Activated B cell treated with CpG ODN at 0.5 μM for 24 hours (primary cell): ENCODE results near the gene HNRNPL. TPM values are rescaled to one million over a fixed set of nuclear protein-coding genes. Genes with fewer than 3 reads are reported as not detected.

Experiments used
- ATAC-seq: fragments of 200-7000 bp; cut with Tn5 transposase; one replicate; pipeline ENCODE4 v1.10.0; 2021; ENCODE audit warnings: low read depth, mild to moderate bottlenecking, moderate library complexity
- CTCF ChIA-PET: fragments of 350-600 bp; sonication (Branson Sonifier 250); formaldehyde crosslinking; loops from one replicate; lab custom pipeline; 2021; ENCODE audit warnings: antibody characterized with exemption; lab: Charles Lee
- POLR2A ChIA-PET: fragments of 350-600 bp; sonication (Branson Sonifier 250); formaldehyde crosslinking; loops from one replicate; lab custom pipeline; 2021; ENCODE audit warnings: antibody characterized with exemption; lab: Charles Lee
- DNase-seq: peaks from one replicate; pipeline ENCODE4 v3.0.0; 2022
- H3K27ac Mint-ChIP-seq: one replicate; pipeline ENCODE4 v1.8.0; 2020; ENCODE audit warnings: mixed read lengths
- H3K27me3 Mint-ChIP-seq: one replicate; pipeline ENCODE4 v1.8.0; 2021; ENCODE audit warnings: mixed read lengths
- H3K36me3 Mint-ChIP-seq: one replicate; pipeline ENCODE4 v1.8.0; 2021; ENCODE audit warnings: low read depth, mixed read lengths
- H3K4me1 Mint-ChIP-seq: one replicate; pipeline ENCODE4 v1.8.0; 2021; ENCODE audit warnings: mixed read lengths
- H3K4me3 Mint-ChIP-seq: one replicate; pipeline ENCODE4 v1.8.0; 2020; ENCODE audit warnings: mild to moderate bottlenecking, mixed read lengths
- H3K9me3 Mint-ChIP-seq: one replicate; pipeline ENCODE4 v1.8.0; 2020; ENCODE audit warnings: mixed read lengths
- CTCF ChIP-seq: fragments of 200-600 bp; IDR thresholded peaks from one replicate; pipeline ENCODE4 v1.8.0; 2022; ENCODE audit warnings: antibody characterized with exemption, mild to moderate bottlenecking
- intact Hi-C: fragments of 100-400 bp; cut with micrococcal nuclease; formaldehyde crosslinking; loops from one replicate; pipeline ENCODE4 v1.15.1; 2024
- total RNA-seq: library from RNA; stranded (reverse); gene quantifications from 2 replicates; pipeline ENCODE4 v1.2.3, GENCODE V29; 2022

HNRNPL gene
- total RNA-seq, result 528 and 546 TPM in 2 replicates

DNA sequence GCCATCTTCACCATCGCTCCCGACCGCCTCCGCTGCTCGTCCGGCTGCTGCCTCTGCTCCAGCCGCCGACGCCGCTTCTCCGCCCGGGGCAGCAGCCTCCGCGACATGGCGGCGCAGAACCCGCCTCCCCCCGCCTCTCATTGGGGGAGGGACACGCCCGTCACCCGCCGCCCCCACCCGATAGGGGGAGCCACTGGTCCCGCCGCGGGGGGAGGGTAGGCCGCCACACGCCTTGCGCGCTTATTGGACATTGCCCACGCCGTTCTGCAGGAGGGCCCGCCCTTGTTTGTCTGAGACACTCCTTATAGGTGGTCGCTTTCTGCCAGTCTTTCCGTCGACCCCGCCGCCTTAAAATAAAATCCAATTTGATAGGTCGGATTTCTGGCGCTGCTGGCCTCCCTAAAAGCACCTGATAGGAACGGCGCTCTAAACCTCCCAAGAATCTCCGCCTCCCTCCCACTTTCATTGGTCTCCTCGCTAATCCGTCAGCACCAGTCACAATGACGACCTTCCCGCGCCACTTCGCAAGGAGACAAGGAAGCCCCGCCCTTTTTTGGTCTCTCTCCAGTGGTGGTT lies at the start of gene HNRNPL:
TSS of gene HNRNPL (minus strand) at position 127 of the 576 bp plus-strand sequence. CDS start at position 107, 20 bp downstream.
- peaks cover 48% of the 10 kb centered on the region for H3K36me3 Mint-ChIP-seq
- no peaks in the 10 kb centered on the region for H3K27me3 Mint-ChIP-seq
- peaks cover 61% of the 10 kb centered on the region for H3K4me1 Mint-ChIP-seq
- ChIA-PET CTCF (interaction anchor here (0.6 to 4.2 kb wide), 7 partner anchors 15 to 80 kb away, joined by 3 to 35 read pairs (median 4); partner anchors contain the start of genes ECH1 and RINL), POLR2A (interaction anchor here (0.7 to 9.5 kb wide), 15 partner anchors 8 to 232 kb away, joined by 3 to 463 read pairs (median 17); partner anchors contain the start of genes ACTN4, ECH1, EIF3K and MAP4K1)
- no peak for TF ChIP-seq CTCF
- peak within 1 kb of the TSS; percentile 93 for H3K4me3 Mint-ChIP-seq
- H3K27ac Mint-ChIP-seq, result peak within 1 kb of the TSS; percentile 98
- H3K9me3 Mint-ChIP-seq, result no peaks in the 10 kb centered on the region
- intact Hi-C loops, result loop anchor here (1.0 to 5.0 kb wide), 12 partner anchors 9 to 982 kb away; partner anchors contain the start of genes ACTN4, DYRK1B, ECH1 and MRPS12
- DNase-seq, result peak; percentile 99
- ATAC-seq, result peak; percentile 61

GRCh38 chr19:38898788-38899446 lies 49.1 kb upstream of the HNRNPL start:
- Mint-ChIP-seq H3K36me3 (peaks cover 24% of the 10 kb centered on the region), H3K27ac (peak overlapping the region; percentile 87), H3K4me3 (peak overlapping the region; percentile 91), H3K4me1 (peaks cover 36% of the 10 kb centered on the region), H3K9me3 (no peaks in the 10 kb centered on the region), H3K27me3 (no peaks in the 10 kb centered on the region)
- ChIA-PET CTCF (no interaction called here), POLR2A (interaction anchor here (2.0 kb wide), 1 partner anchor 252 kb away, joined by 5 read pairs; the partner anchor contains the start of gene ACTN4)
- ATAC-seq, result no peak
- no peak for DNase-seq
- intact Hi-C loops, result loop anchor here (1.0 to 5.0 kb wide), 9 partner anchors 20 to 564 kb away; partner anchors contain the start of genes CATSPERG, ECH1, EIF3K and MAP4K1
- no peak for TF ChIP-seq CTCF

- ChIA-PET CTCF (no interaction called here), POLR2A (interaction anchor here (0.5 to 1.1 kb wide), 3 partner anchors 26 to 252 kb away, joined by 6 to 9 read pairs (median 8); no protein-coding TSS in a partner anchor)
- Mint-ChIP-seq H3K27me3 (no peaks in the 10 kb centered on the region), H3K36me3 (peaks cover 17% of the 10 kb centered on the region), H3K4me3 (no peak overlapping the region), H3K27ac (no peak overlapping the region), H3K9me3 (no peaks in the 10 kb centered on the region), H3K4me1 (peaks cover 24% of the 10 kb centered on the region)
- intact Hi-C loops, result loop anchor here (5.0 kb wide), 1 partner anchor 278 kb away; the partner anchor contains the start of genes EIF3K and MAP4K1
- no peak for TF ChIP-seq CTCF
- DNase-seq (no peak), ATAC-seq (no peak)
Observed at GRCh38 chr19:38894968-38895367, 45.2 kb upstream of the HNRNPL start.

GRCh38 chr19:38893341-38893771 lies 43.6 kb upstream of the HNRNPL start:
- Mint-ChIP-seq H3K9me3 (no peaks in the 10 kb centered on the region), H3K4me3 (no peak overlapping the region), H3K4me1 (peaks cover 11% of the 10 kb centered on the region), H3K27me3 (no peaks in the 10 kb centered on the region), H3K27ac (no peak overlapping the region), H3K36me3 (peaks cover 26% of the 10 kb centered on the region)
- POLR2A ChIA-PET, result no interaction called here
- ATAC-seq (no peak), DNase-seq (no peak)
- CTCF ChIA-PET, result no interaction called here
- intact Hi-C loops, result no loop called here
- no peak for TF ChIP-seq CTCF

- H3K4me1 Mint-ChIP-seq, result peaks cover 8% of the 10 kb centered on the region
- CTCF ChIA-PET, result no interaction called here
- ATAC-seq (no peak), DNase-seq (no peak)
- no peaks in the 10 kb centered on the region for H3K9me3 Mint-ChIP-seq
- intact Hi-C loops, result no loop called here
- POLR2A ChIA-PET, result no interaction called here
- no peaks in the 10 kb centered on the region for H3K27me3 Mint-ChIP-seq
- no peak for TF ChIP-seq CTCF
- H3K27ac Mint-ChIP-seq, result no peak overlapping the region
- H3K4me3 Mint-ChIP-seq, result no peak overlapping the region
- H3K36me3 Mint-ChIP-seq, result peaks cover 27% of the 10 kb centered on the region
Observed at GRCh38 chr19:38892841-38893240, 43.1 kb upstream of the HNRNPL start.
